B cell (primary cell): ENCODE measurements around the gene SUGCT. TPM values are rescaled to one million over a fixed set of nuclear protein-coding genes. Genes with fewer than 3 reads are reported as not detected.

Experiments used
- ATAC-seq: fragments of 200-7000 bp; cut with Tn5 transposase; one replicate; pipeline ENCODE4 v1.10.0; 2021; ENCODE audit warnings: low read depth, mild to moderate bottlenecking, moderate number of reproducible peaks, moderate library complexity
- CTCF ChIA-PET: fragments of 350-600 bp; sonication (Branson Sonifier 250); formaldehyde crosslinking; loops from one replicate; lab custom pipeline; 2021; ENCODE audit warnings: antibody characterized with exemption, inconsistent platforms; lab: Charles Lee
- POLR2A ChIA-PET: fragments of 350-600 bp; sonication (Branson Sonifier 250); formaldehyde crosslinking; loops from one replicate; lab custom pipeline; 2021; ENCODE audit warnings: antibody characterized with exemption; lab: Charles Lee
- DNase-seq: peaks from one replicate; pipeline ENCODE4 v3.0.0; 2013
- H2AFZ ChIP-seq: 2 replicates; pipeline ENCODE4 v1.6.1; 2012; ENCODE audit warnings: mild to moderate bottlenecking, low read depth, low read length; ENCODE audit not compliant: insufficient read depth, poor library complexity, severe bottlenecking
- H3K27ac ChIP-seq, 2 donors: 1 replicate in 1 of 2; 2 replicates in 1 of 2; pipeline ENCODE4 v1.5.1; 2012 to 2013; ENCODE audit warnings: low read length in 2 of 2, mild to moderate bottlenecking in 2 of 2, moderate library complexity in 1 of 2
- H3K27me3 ChIP-seq, 4 experiments: fragments of 200-600 bp in 1 of 4; sonication (generic) in 1 of 4; replicated peaks in 1 of 4; 1 replicate in 2 of 4; 2 replicates in 2 of 4; pipeline versions ENCODE4 v1.6.1 to v1.7.0; 2013 to 2016; ENCODE audit warnings: low read length in 3 of 4, mild to moderate bottlenecking in 2 of 4, mixed read lengths in 1 of 4, moderate library complexity in 1 of 4; ENCODE audit not compliant: insufficient read depth in 4 of 4, control insufficient read depth in 3 of 4; ENCODE audit errors: control extremely low read depth in 1 of 4
- H3K36me3 ChIP-seq, 2 experiments: replicated peaks in 1 of 2; 1 replicate in 1 of 2; 2 replicates in 1 of 2; pipeline versions ENCODE4 v1.6.1 to v1.7.1; 2013; ENCODE audit warnings: low read length in 1 of 2; ENCODE audit not compliant: insufficient read depth in 2 of 2, control insufficient read depth in 1 of 2; ENCODE audit errors: control extremely low read depth in 1 of 2, extremely low read depth in 1 of 2
- H3K4me1 ChIP-seq, 2 donors: fragments of 200-600 bp in 1 of 2; sonication (generic) in 1 of 2; 1 replicate in 1 of 2; 2 replicates in 1 of 2; pipeline versions ENCODE4 v1.5.1 to v1.6.1; 2013 to 2017; ENCODE audit warnings: low read length in 2 of 2; ENCODE audit not compliant: control insufficient read depth in 2 of 2, insufficient read depth in 2 of 2
- H3K4me2 ChIP-seq: replicated peaks from 2 replicates; pipeline ENCODE3; 2012; ENCODE audit warnings: mild to moderate bottlenecking, low read depth, low read length; ENCODE audit not compliant: poor library complexity, severe bottlenecking
- H3K4me3 ChIP-seq, 5 experiments: fragments of 200-600 bp in 1 of 5; sonication (generic) in 1 of 5; 1 replicate in 3 of 5; 2 replicates in 2 of 5; pipeline versions ENCODE4 v1.5.1 to v1.7.0; 2011 to 2016; ENCODE audit warnings: low read length in 4 of 5, mild to moderate bottlenecking in 4 of 5, low read depth in 2 of 5, control low read depth in 1 of 5, moderate library complexity in 1 of 5; ENCODE audit not compliant: insufficient read depth in 1 of 5; ENCODE audit errors: control extremely low read depth in 1 of 5, extremely low read depth in 1 of 5
- H3K79me2 ChIP-seq: fragments of 200-600 bp; sonication (generic); one replicate; pipeline ENCODE4 v1.6.0; 2016; ENCODE audit warnings: low read length; ENCODE audit not compliant: control insufficient read depth, insufficient read depth
- H3K9ac ChIP-seq: fragments of 200-600 bp; sonication (generic); 2 replicates; pipeline ENCODE4 v1.6.1; 2017; ENCODE audit warnings: mild to moderate bottlenecking, low read length, moderate library complexity
- H3K9me3 ChIP-seq, 3 donors: one replicate each; pipeline versions ENCODE4 v1.6.1 to v1.7.1; 2013; ENCODE audit warnings: low read length in 2 of 3; ENCODE audit not compliant: control insufficient read depth in 2 of 3, insufficient read depth in 1 of 3; ENCODE audit errors: control extremely low read depth in 1 of 3
- H4K20me1 ChIP-seq: 2 replicates; pipeline ENCODE4 v1.6.0; 2012; ENCODE audit warnings: mild to moderate bottlenecking, low read length; ENCODE audit not compliant: insufficient read depth, control insufficient read depth, poor library complexity, severe bottlenecking
- H3K27ac Mint-ChIP-seq: one replicate; pipeline ENCODE4 v1.8.0; 2021; ENCODE audit warnings: mixed read lengths
- H3K27me3 Mint-ChIP-seq: one replicate; pipeline ENCODE4 v1.8.0; 2021; ENCODE audit warnings: mixed read lengths
- H3K4me1 Mint-ChIP-seq: one replicate; pipeline ENCODE4 v1.8.0; 2021; ENCODE audit warnings: mixed read lengths
- H3K4me3 Mint-ChIP-seq: one replicate; pipeline ENCODE4 v1.8.0; 2021; ENCODE audit warnings: mixed read lengths
- H3K9me3 Mint-ChIP-seq: one replicate; pipeline ENCODE4 v1.8.0; 2022; ENCODE audit warnings: mixed read lengths; ENCODE audit not compliant: insufficient read depth
- CTCF ChIP-seq: fragments of 200-600 bp; IDR thresholded peaks from one replicate; pipeline ENCODE4 v1.8.0; 2022; ENCODE audit warnings: antibody characterized with exemption, mild to moderate bottlenecking
- EZH2 ChIP-seq: IDR thresholded peaks from 2 replicates; pipeline ENCODE4 v1.6.1; 2012; ENCODE audit warnings: borderline replicate concordance, low read depth, mild to moderate bottlenecking, moderate library complexity, low read length; ENCODE audit not compliant: insufficient read depth, poor library complexity, severe bottlenecking
- WGBS: methylation state at CpG from one replicate; pipeline ENCODE4 v1.1.5; 2013; ENCODE audit warnings: missing lambda C conversion rate; ENCODE audit not compliant: insufficient coverage; 5-methylcytosine and 5-hydroxymethylcytosine counted together
- intact Hi-C: fragments of 100-400 bp; cut with micrococcal nuclease; formaldehyde crosslinking; loops from one replicate; pipeline ENCODE4 v1.10.0; 2022
- polyA plus RNA-seq: library from polyadenylated mRNA; depleted of rRNA; stranded (reverse); fragments of >200 nt; gene quantifications from 2 replicates; pipeline ENCODE4 v1.2.3, GENCODE V29; 2012
- total RNA-seq, 2 donors: library from RNA; stranded (reverse); fragments of 120-200 nt in 1 of 2; gene quantifications; 1 replicate in 1 of 2; 2 replicates in 1 of 2; pipeline versions ENCODE4 v1.2.3 to v1.2.4, GENCODE V29; 2013 to 2022

Gene SUGCT
- total and polyA plus RNA-seq, 2 donors (not counting 1 experiment from before 2014, with no cell fraction given), result 0.19 to 0.86 TPM

- no peak overlapping the region for H3K4me3 Mint-ChIP-seq
- no peaks in the 10 kb centered on the region for H3K27me3 ChIP-seq
- no peaks in the 10 kb centered on the region for H3K4me1 Mint-ChIP-seq
- 14% methylated on average over 11 of the region's 17 CpGs for WGBS
- H3K27ac Mint-ChIP-seq, result no peak overlapping the region
- no peak for TF ChIP-seq EZH2
- TF ChIP-seq CTCF, result no peak
- H4K20me1 ChIP-seq, result no peaks in the 10 kb centered on the region
- H3K27me3 Mint-ChIP-seq, result peaks cover 7% of the 10 kb centered on the region
- H3K4me2 ChIP-seq, result no peak overlapping the region
- no peaks in the 10 kb centered on the region for H3K9me3 Mint-ChIP-seq
- no peak overlapping the region for H3K27ac ChIP-seq
- H3K9me3 ChIP-seq, result no peaks in the 10 kb centered on the region
- no peaks in the 10 kb centered on the region for H3K36me3 ChIP-seq
- H3K79me2 ChIP-seq, result no peaks in the 10 kb centered on the region
- H3K4me1 ChIP-seq, result no peaks in the 10 kb centered on the region
- H3K4me3 ChIP-seq, result no peak overlapping the region
- ATAC-seq, result no peak
- no peak overlapping the region for H3K9ac ChIP-seq
- CTCF ChIA-PET, result interaction anchor here (1.0 kb wide), 1 partner anchor 9 kb away, joined by 3 read pairs; no protein-coding TSS in a partner anchor
- peak; percentile 4 for DNase-seq
- no peak overlapping the region for H2AFZ ChIP-seq
- intact Hi-C loops, result no loop called here
- POLR2A ChIA-PET, result no interaction called here
Measured at GRCh38 chr7:40604601-40605438, 470.0 kb downstream of the SUGCT start.

GRCh38 chr7:40608321-40609075, 473.7 kb downstream of the SUGCT start:
- ATAC-seq (no peak), DNase-seq (no peak)
- no peak overlapping the region for H3K27ac ChIP-seq
- Mint-ChIP-seq H3K27me3 (peaks cover 7% of the 10 kb centered on the region), H3K4me3 (no peak overlapping the region), H3K9me3 (no peaks in the 10 kb centered on the region), H3K4me1 (no peaks in the 10 kb centered on the region), H3K27ac (no peak overlapping the region)
- CTCF ChIA-PET, result no interaction called here
- H2AFZ ChIP-seq, result no peak overlapping the region
- TF ChIP-seq EZH2 (no peak), CTCF (no peak)
- no peak overlapping the region for H3K4me3 ChIP-seq
- no peaks in the 10 kb centered on the region for H3K27me3 ChIP-seq
- H3K4me2 ChIP-seq, result no peak overlapping the region
- no peaks in the 10 kb centered on the region for H3K79me2 ChIP-seq
- no peaks in the 10 kb centered on the region for H3K4me1 ChIP-seq
- H3K36me3 ChIP-seq, result no peaks in the 10 kb centered on the region
- H3K9me3 ChIP-seq, result no peaks in the 10 kb centered on the region
- H3K9ac ChIP-seq, result no peak overlapping the region
- WGBS, result no CpG with 5 or more reads among the region's 5 CpGs
- no peaks in the 10 kb centered on the region for H4K20me1 ChIP-seq
- POLR2A ChIA-PET, result no interaction called here
- intact Hi-C loops, result no loop called here
